Mammary epithelial cell (primary cell): ENCODE measurements around the gene URM1.

Experiments used
- CTCF ChIP-seq, 2 donors: IDR thresholded peaks in 1 of 2; conservative IDR thresholded peaks in 1 of 2; 2 replicates each; pipeline ENCODE4 v1.5.1; 2011 to 2012; ENCODE audit warnings: inconsistent platforms in 2 of 2, low read length in 2 of 2, mild to moderate bottlenecking in 2 of 2, control low read depth in 1 of 2, low read depth in 1 of 2; ENCODE audit not compliant: insufficient read depth in 1 of 2; ENCODE audit errors: extremely low read depth in 1 of 2
- EZH2 ChIP-seq: IDR thresholded peaks from 2 replicates; pipeline ENCODE4 v1.6.1; 2012; ENCODE audit warnings: low read length, inconsistent platforms, borderline replicate concordance

- TF ChIP-seq CTCF (conservative IDR thresholded peaks at IDR 0.05 in 1 of 2, IDR thresholded peaks at IDR 0.05 in 1 of 2; ENCODE audit: extremely low read depth in 1 of 2, insufficient read depth in 1 of 2, low read depth in 1 of 2, low read length in 2 of 2) (no peak), EZH2 (no peak)
These were observed 12.6 kb downstream of the URM1 start for GRCh38 chr9:128383791-128384190.
